ENCODE results near the gene WNT5B.

The WNT5B gene

GRCh38 chr12:1695886-1696670, 67.0 kb downstream of the WNT5B start:
- no peak for TF ChIP-seq CTCF (IDR thresholded peaks at IDR 0.05)

DNA sequence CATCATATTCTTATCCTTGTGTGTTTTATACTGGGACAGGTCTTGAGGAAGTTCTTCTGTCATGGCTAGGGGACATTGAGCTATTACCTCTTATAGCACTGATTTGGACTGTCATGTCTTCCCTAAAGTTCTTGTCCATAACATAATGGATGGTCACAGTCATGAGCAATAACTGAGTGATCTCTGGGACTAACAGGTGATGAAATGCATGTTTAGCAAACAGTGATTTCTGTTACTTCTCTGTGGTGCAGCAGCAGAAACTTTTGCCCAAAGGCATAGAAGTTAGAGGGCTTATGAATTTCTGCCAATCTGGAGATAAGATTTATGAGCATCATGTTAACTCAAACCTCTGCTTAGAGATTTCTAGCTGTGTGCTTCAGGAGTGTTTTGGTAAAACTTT, 67.8 kb downstream of the WNT5B start:
- no peak for TF ChIP-seq CTCF (IDR thresholded peaks at IDR 0.05)

All from LNCAP (cell line).